NCI-H2081 (cell line): Measurements from ENCODE around the gene CAMKK2.
"Not testable (repeated sequence)": the region's sequence is repeated elsewhere in the genome, so short reads cannot be mapped to it uniquely, and the experiment has no call there.

Source experiments
- DNase-seq, 2 experiments: peaks; one replicate each; lab custom pipeline; 2025; lab: John Stamatoyannopoulos, UW

The CAMKK2 gene

DNA sequence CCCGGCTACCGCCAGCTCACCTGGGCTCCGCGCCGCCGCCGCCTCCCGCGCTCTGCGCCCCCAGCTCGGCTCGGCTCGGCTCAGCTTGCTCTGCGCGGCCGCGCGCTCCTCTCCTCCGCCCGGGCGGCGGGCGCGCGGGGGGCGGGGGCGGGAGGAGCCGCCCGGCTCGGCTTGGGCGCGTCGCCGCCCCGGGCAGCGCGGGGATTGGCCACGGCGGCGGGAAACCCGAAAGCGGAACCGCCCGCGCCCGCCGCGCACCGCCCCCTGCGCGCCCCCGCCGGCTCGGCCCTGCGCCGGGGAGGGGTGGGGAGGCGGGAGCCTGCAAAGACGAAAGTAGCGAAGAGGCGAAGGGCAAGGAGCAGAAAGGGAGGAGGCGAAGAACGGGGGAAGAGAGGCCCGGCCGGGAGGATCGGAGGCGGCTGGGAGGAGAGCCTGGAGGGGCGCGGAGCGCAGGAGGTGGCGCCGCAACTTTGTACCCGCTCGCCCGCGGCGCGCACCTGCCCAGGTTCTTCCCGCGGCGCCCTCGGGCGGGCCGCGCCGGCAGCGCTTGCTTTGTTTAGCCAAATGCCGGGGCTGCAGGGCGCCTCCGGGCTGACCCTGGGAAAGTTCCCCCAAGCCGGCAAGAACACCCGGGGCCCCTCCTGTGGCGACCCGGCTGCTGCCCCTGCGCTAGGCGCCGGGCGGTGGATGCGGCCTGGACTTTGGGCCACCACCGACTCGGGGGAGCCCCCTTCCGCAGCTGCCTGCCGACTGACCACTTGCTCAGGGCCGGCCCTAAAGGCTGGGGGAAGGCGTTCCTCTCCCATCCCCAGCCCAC is at the start of gene CAMKK2:
TSS of gene CAMKK2 (minus strand) at position 92 of the 817 bp plus-strand sequence. CDS start 22,183 bp downstream, outside the sequence.
- DNase-seq: peak; percentile 84 to 89

DNA sequence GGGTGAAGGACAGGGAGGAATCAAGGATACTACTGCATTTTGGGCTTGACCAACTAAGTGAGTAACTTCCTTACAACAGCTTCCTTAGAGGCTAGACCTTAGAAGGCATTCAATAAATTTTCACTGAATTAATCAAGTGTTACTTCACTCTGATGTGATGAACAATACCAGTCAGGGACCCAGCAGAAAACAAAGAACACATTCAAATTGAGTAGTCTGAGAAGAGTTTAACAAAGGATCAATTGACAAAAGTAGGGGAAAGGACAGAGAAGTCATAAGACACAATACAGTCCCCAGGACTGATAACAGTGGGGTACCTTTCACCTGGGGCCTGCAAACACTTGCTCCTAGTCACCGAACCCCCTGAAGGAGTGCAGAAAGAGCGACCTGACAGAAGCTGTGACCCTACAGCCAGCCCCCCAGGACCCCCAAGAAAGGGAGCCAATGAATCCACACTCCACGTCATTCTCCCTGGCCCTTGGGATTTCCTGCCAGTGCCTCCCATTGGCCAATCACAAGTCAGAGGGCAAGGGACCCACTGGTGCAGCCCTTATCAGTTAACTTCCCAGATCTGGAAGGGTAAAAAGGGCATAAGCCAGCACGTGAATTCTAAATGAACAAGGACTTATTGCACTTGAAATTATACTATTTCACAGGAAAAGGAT is 48.8 kb upstream of the CAMKK2 start:
- no peak for DNase-seq

DNA sequence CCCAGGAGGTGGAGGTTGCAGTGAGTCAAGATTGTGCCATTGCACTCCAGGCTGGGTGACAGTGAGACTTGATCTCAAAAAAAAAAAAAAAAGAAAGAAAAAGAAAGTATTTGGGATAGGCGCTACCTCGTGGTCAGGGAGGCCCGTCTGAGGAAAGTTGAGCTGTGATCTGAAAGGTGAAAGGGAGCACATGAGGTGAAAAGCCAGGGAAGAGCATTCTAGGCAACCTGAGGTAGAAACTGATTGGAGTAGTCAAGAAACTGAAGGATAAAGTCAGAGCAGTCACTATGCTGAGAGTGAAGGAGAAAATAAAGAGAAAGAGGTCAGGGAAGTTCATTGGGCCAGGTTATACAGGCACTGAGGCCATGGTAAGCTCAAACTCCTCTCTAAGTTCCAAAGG is 48.0 kb upstream of the CAMKK2 start:
- DNase-seq: no peak

GRCh38 chr12:121337416-121337815 is 40.9 kb upstream of the CAMKK2 start:
- DNase-seq: no peak

DNA sequence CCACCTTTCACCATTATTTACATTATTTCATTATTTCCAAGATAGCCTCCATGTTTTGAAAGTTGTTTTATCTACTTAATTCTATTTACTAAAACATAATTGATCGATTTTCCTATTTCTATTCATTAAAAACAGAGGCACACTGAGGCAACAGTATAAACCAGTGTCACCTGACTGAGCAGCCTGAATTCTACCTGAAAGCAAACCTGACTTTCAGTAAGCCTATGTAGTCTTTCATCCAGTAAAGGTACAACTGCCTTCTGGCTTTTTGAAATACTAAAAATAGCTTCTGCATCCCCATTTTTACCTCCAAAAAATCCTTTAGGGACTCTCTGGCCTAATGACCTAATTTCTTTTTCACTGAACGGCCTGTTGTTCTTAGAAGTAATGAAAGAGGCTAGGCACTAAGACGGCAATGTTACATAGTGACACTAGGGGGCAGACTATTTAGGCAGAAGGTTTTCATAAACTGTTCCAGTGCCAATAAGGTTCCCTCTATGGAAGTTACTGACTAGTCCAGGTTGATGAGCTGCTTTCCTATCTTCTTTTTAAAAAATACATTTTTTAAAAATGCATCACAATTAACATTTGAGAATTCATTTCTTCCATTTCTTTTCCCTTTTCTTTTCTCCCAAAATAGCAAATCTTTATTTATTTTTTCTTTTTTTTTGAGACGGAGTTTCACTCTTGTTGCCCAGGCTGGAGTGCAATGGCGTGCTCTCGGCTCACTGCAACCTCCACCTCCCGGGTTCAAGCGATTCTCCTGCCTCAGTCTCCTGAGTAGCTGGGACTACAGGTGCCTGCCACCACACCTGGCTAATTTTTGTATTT is 38.2 kb upstream of the CAMKK2 start:
- peak; percentile 47 to 70 for DNase-seq

- DNase-seq: no peak
These were observed 37.2 kb upstream of the CAMKK2 start for GRCh38 chr12:121333747-121334146.

GRCh38 chr12:121331248-121331647 is 34.7 kb upstream of the CAMKK2 start:
- no peak for DNase-seq

DNA sequence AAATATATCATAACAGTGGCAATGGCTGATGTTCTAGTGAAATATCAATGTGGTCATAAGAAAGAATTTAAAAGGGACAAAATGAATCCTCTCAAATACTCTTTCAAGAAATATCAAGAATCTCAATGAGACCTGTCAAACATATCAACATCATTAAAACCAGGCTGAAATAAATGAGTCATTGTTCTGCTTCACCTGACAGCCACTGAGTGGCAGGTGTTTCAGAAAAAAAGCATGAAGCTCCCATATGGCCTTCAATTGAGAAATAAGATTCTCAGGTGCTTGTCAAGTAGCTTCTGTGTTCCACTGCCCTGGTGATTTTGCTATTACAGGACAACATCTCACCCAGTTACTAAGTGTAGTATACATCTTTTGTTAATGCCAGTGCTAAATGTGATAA is 34.2 kb upstream of the CAMKK2 start:
- DNase-seq: no peak

DNA sequence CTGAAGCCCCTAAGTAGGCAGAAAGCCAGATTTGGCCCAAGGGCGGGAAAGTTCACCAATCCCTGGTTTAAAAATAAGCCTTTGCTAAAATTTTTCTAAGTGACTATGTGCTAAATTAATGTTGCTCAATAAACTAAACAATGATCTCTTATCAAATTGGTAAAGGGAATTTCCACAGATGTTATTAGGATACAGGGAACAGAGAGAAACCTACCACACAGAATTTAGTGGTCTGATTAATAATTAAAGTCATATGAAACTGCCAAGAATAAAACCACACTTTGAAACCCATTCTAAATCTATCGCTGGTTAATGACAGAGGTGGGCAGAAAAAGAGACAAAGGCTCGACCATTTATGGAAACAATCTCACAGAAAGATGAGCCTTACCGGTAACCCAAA is 33.7 kb upstream of the CAMKK2 start:
- no peak for DNase-seq

DNA sequence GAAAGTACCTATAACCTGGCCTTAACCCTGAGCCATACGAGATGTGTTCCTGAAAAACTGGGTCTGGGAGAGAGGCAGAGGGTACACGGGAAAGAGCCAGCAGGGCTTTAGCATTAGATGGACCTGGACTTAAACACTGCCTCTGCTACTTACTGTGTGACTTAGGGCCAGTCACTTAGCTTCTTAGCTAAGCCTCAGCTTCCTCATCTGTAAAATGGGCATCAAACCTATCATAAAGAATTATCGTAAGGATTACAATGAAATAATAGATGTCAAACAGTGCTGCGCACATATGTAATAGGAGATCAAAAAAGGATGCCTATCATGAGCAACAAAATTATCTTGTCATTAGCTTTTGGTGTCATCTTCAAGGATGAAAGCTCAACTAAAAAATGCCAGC is 32.1 kb upstream of the CAMKK2 start:
- DNase-seq: no peak

GRCh38 chr12:121326996-121327674 is 30.6 kb upstream of the CAMKK2 start:
- peak; percentile 29 to 33 for DNase-seq

GRCh38 chr12:121325922-121326396 is 29.4 kb upstream of the CAMKK2 start:
- DNase-seq: no peak

GRCh38 chr12:121323908-121324307 is 27.4 kb upstream of the CAMKK2 start:
- no peak for DNase-seq

DNA sequence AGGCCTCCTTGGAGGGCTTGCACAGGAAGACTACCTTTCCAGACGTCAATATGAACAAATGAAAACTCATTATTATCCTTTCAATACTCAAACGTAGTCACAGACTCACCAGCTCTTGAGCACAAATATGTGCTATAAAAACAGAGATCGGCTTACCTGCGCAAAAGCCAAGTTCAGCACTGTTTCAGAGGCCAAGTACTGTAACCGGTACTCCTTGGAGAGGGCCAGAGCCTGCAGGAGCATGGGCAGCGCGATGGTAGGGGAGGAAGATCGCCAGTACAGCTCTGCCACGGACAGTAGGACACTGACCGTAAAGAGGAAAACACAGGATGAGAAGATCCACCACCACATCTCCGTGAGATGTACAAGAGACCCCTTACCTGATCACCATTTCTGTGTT is 21.6 kb upstream of the CAMKK2 start:
- no peak for DNase-seq

GRCh38 chr12:121314431-121314830 is 17.9 kb upstream of the CAMKK2 start:
- no peak for DNase-seq

- not testable (repeated sequence) for DNase-seq
These were observed 13.7 kb upstream of the CAMKK2 start for GRCh38 chr12:121310231-121310630.

GRCh38 chr12:121307397-121307796 is 10.9 kb upstream of the CAMKK2 start:
- DNase-seq: not testable (repeated sequence)

DNA sequence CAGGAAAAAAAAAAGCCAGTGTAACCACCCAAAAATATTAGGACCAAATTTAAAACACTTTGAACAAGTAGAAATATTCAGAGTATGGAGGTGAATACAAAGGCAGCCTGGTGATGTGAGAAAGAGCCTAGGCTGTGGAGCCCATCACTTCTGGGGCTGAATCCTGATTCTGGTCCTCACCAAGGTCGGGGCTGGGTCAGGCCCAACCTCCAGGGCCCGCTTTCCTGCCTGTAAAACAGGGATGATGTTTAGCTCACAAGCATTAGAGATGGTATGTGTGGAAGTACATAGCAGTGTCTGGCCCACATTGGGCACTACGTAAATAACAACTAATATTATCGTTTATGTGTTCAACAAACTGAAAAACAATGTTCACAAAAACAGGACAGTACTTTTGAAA is 7.8 kb upstream of the CAMKK2 start:
- DNase-seq: no peak

GRCh38 chr12:121301876-121302275 is 5.4 kb upstream of the CAMKK2 start:
- no peak for DNase-seq

DNA sequence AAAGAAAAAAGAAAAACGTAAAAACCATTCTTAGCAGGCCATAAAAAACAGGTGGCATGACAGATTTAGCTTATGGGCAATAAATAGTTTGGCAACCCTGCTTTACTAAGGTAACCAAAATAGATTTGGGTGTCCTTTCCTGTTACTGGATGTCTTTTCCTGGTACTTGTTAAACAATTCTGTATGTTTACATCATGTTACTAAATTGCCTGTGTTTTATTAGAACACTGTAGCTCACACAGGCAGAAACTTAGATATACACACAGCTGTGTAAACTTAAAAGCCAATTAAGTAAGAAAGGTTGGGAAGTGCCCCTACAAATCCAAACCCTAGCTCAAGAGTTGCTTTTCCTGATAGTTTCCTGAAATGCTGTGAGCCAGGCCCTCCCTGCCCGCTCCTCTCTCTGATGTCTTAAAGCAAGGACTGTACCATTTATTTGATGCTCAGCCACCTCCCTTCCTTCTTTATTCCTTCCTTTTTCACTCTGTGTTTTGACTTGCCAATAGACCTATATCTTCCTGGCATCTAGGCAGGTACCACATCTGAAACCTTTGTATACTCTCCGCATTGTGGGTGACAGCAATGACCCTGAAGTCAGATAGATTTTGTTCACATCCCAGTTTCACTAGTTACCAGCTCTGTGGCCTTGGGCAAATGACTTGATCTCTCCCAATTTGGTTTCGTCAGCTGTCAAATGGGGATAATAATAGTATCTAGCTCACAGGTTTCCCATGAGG is 3.7 kb upstream of the CAMKK2 start:
- peak; percentile 42 to 88 for DNase-seq

DNA sequence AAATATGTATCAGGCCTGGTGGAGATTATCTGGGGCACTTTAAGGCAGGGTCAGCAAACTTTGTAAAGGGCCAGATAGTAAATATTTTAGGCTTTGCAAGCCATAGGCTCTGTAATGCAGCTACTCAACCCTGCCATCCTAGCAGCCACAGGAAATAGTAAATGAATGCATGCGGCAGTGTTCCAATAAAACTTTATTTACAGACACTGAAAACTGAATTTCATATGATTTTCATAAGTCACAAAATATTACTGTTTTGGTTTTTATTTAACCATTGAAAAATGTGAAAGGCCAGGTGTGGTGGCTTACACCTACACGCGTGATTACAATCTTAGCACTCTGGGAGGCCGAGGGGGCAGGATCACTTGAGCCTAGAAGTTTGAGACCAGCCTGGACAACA is 3.2 kb upstream of the CAMKK2 start:
- peak in 1 of 2 experiments; percentile 10 for DNase-seq
